Smooth muscle cell (in vitro differentiated cells): ENCODE data around the gene PTPN20. TPM values are rescaled to one million over a fixed set of nuclear protein-coding genes. Genes with fewer than 3 reads are reported as not detected.

Source experiments
- DNase-seq: peaks from one replicate; lab custom pipeline; 2025; ENCODE audit not compliant: unreplicated experiment; lab: John Stamatoyannopoulos, UW
- H2AFZ ChIP-seq: fragments of 200-600 bp; sonication (generic); 2 replicates; pipeline ENCODE4 v1.6.0; 2016; ENCODE audit warnings: antibody characterized with exemption, low read depth, mild to moderate bottlenecking
- H3F3A ChIP-seq: fragments of 200-600 bp; sonication (generic); 2 replicates; pipeline ENCODE4 v1.6.0; 2017; ENCODE audit warnings: antibody characterized with exemption, low read depth
- H3K27ac ChIP-seq: fragments of 200-600 bp; sonication (generic); 2 replicates; pipeline ENCODE4 v1.5.1; 2016; ENCODE audit warnings: low read depth, mild to moderate bottlenecking
- H3K27me3 ChIP-seq: fragments of 200-600 bp; sonication (generic); 2 replicates; pipeline ENCODE4 v1.6.1; 2016; ENCODE audit warnings: low read depth, mild to moderate bottlenecking
- H3K36me3 ChIP-seq: fragments of 200-600 bp; sonication (generic); 2 replicates; pipeline ENCODE4 v1.5.1; 2016; ENCODE audit warnings: low read depth
- H3K4me1 ChIP-seq: fragments of 200-600 bp; sonication (generic); 2 replicates; pipeline ENCODE4 v1.5.1; 2016; ENCODE audit warnings: low read depth
- H3K4me2 ChIP-seq: fragments of 200-600 bp; sonication (generic); 2 replicates; pipeline ENCODE4 v1.6.0; 2016; ENCODE audit warnings: mild to moderate bottlenecking
- H3K4me3 ChIP-seq: fragments of 200-600 bp; sonication (generic); 2 replicates; pipeline ENCODE4 v1.5.1; 2016; ENCODE audit warnings: mild to moderate bottlenecking
- H3K79me2 ChIP-seq: fragments of 200-600 bp; sonication (generic); 2 replicates; pipeline ENCODE4 v1.6.0; 2016; ENCODE audit warnings: low read depth, mild to moderate bottlenecking
- H3K9ac ChIP-seq: fragments of 200-600 bp; sonication (generic); 2 replicates; pipeline ENCODE4 v1.6.0; 2016; ENCODE audit warnings: low read depth
- H3K9me3 ChIP-seq: fragments of 200-600 bp; sonication (generic); replicated peaks from 2 replicates; pipeline ENCODE4 v1.5.1; 2016; ENCODE audit warnings: low read depth
- H4K20me1 ChIP-seq: fragments of 200-600 bp; sonication (generic); 2 replicates; pipeline ENCODE4 v1.6.0; 2016; ENCODE audit warnings: low read depth
- CTCF ChIP-seq: fragments of 200-600 bp; sonication (generic); IDR thresholded peaks from 2 replicates; pipeline ENCODE4 v1.5.1; 2017; ENCODE audit warnings: borderline replicate concordance, mild to moderate bottlenecking, antibody characterized with exemption; ENCODE audit not compliant: insufficient read depth, poor library complexity, severe bottlenecking
- WGBS: methylation state at CpG from one replicate; pipeline ENCODE4 v1.1.7; 2016; ENCODE audit warnings: low lambda C conversion rate; 5-methylcytosine and 5-hydroxymethylcytosine counted together
- polyA plus RNA-seq: library from polyadenylated mRNA; unstranded; fragments of >200 nt; fragmentation: Nextera tagmentation; extraction: Ambion mirVana; gene quantifications from 2 replicates; pipeline ENCODE4 v1.2.1, GENCODE V29; 2016
- total RNA-seq: library from RNA; depleted of rRNA; stranded (reverse); fragments of >200 nt; gene quantifications from 2 replicates; pipeline ENCODE4 v1.2.3, GENCODE V29; 2014

The PTPN20 gene
- total and polyA plus RNA-seq, 2 experiments from 2014 or later = not detected

- TF ChIP-seq CTCF = no peak
Measured at GRCh38 chr10:47028466-47028865, 117.2 kb downstream of the PTPN20 start.

GRCh38 chr10:47029181-47030009, 118.2 kb downstream of the PTPN20 start:
- Histone ChIP-seq H3K27ac (no peak overlapping the region), H3K4me1 (no peaks in the 10 kb centered on the region), H3K9ac (no peak overlapping the region), H3K9me3 (no peaks in the 10 kb centered on the region), H3K4me2 (no peak overlapping the region), H3K4me3 (no peak overlapping the region), H4K20me1 (no peaks in the 10 kb centered on the region), H3K79me2 (no peaks in the 10 kb centered on the region), H3F3A (no peaks in the 10 kb centered on the region), H3K27me3 (no peaks in the 10 kb centered on the region), H3K36me3 (no peaks in the 10 kb centered on the region), H2AFZ (no peak overlapping the region)
- no peak for TF ChIP-seq CTCF
- 92% methylated on average over 13 of the region's 13 CpGs for WGBS
- DNase-seq = no peak

More at GRCh38 chr10:47028466-47028865, 117.2 kb downstream of the PTPN20 start:
- no peaks in the 10 kb centered on the region for H3K4me1 ChIP-seq
- H2AFZ ChIP-seq = no peak overlapping the region
- H3K4me3 ChIP-seq = no peak overlapping the region
- H4K20me1 ChIP-seq = no peaks in the 10 kb centered on the region
- H3K9ac ChIP-seq = no peak overlapping the region
- no peak for DNase-seq
- no peaks in the 10 kb centered on the region for H3K79me2 ChIP-seq
- H3K9me3 ChIP-seq = no peaks in the 10 kb centered on the region
- H3K27me3 ChIP-seq = no peaks in the 10 kb centered on the region
- no peak overlapping the region for H3K4me2 ChIP-seq
- no peaks in the 10 kb centered on the region for H3F3A ChIP-seq
- 94% methylated on average over 8 of the region's 8 CpGs for WGBS
- H3K36me3 ChIP-seq = no peaks in the 10 kb centered on the region
- H3K27ac ChIP-seq = no peak overlapping the region

- Histone ChIP-seq H3K9me3 (no peaks in the 10 kb centered on the region), H3K79me2 (no peaks in the 10 kb centered on the region), H3F3A (no peaks in the 10 kb centered on the region), H3K27ac (no peak overlapping the region), H3K4me3 (no peak overlapping the region), H3K9ac (no peak overlapping the region), H2AFZ (no peak overlapping the region), H3K4me1 (no peaks in the 10 kb centered on the region), H3K36me3 (no peaks in the 10 kb centered on the region), H3K27me3 (no peaks in the 10 kb centered on the region), H3K4me2 (no peak overlapping the region), H4K20me1 (no peaks in the 10 kb centered on the region)
- 77% methylated on average over 10 of the region's 10 CpGs for WGBS
- DNase-seq = no peak
- TF ChIP-seq CTCF = no peak
Measured at GRCh38 chr10:47030191-47030703, 119.0 kb downstream of the PTPN20 start.
